NCI-H2171 (cell line): Measurements from ENCODE around the gene RAB7B.
"Not testable (repeated sequence)": the region's sequence is repeated elsewhere in the genome, so short reads cannot be mapped to it uniquely, and the experiment has no call there.

Experiments
- DNase-seq: peaks from one replicate; lab custom pipeline; 2025; lab: John Stamatoyannopoulos, UW

Gene RAB7B, protein sequence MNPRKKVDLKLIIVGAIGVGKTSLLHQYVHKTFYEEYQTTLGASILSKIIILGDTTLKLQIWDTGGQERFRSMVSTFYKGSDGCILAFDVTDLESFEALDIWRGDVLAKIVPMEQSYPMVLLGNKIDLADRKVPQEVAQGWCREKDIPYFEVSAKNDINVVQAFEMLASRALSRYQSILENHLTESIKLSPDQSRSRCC

DNA sequence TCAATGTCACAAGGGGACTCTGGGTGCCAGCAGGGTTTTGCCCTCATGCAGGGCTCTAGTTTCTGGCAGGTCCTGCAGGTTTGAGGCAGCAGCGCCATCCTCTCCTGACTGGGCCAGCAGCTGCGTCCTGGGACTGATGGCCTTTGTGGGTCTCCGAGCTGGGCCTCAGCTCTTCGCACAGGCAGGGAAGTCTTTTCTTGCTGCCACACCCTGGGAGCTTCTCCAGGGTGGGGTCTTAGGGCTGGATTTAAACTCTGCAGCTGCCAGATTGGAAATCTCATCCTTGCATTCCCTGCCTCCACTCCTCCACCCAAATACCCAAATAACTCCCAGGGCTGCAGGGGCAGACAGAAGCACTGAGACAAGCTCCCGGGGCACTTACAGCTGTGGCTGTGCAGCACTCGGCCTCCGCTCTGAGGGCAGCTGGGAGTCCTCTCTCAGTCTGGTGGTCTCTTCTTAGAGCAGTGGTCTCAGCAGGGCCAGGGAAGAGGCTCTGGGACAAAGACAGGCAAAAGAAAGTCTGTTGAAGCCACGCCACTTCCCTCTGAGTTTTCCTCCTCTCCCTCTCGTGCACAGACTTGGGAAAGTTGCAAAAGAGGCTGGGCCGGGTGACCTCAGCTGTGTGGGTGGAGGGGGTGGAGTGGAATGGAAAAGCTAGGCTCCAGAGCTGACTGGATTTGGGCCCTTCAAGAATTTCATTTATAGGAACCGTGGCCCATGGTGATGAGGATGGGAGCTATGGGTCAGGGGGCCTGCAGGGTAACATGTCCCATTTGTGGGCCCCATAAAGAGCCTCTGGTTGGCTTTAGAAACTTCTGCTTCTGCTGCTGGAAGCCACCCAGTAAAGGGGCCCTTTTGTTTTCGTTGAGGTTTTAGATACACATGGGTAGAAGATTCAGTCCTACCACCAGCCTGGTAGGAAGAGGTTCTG is at the start of gene RAB7B:
RAB7B (minus strand) TSS at position 525 of the 931 bp plus-strand sequence. CDS start 9,260 bp downstream, outside the sequence.
- DNase-seq: no peak

- DNase-seq: not testable (repeated sequence)
These were observed 49.2 kb upstream of the RAB7B start for GRCh38 chr1:206052231-206052865.

DNA sequence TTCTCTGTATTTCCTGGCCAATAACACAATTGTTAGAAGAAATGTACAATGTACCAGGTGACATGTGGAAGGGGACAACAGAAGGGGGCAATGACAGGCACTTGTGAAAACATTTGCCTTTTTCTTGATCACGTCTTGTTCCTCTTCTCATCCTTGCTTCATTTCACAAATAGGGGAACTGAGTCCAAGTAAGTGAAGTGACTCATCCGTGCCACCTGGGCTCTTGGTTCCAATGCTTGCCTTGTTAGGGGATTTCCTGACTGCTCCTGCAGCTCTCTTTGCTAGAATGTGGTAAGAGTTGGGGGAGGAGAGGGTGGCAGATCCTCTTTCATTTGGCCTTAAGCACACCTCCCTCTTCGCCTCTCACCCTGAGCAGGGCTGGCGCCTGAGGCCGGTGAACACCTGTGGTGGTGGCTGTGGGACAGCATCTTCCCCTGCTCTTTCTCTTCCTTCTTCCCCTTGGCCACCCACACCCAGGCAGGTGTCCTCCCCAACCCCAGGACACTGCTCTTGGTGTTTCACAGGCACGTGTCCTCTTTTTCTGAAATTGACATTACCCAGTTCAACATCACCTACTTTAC is 47.5 kb upstream of the RAB7B start:
- no peak for DNase-seq

DNA sequence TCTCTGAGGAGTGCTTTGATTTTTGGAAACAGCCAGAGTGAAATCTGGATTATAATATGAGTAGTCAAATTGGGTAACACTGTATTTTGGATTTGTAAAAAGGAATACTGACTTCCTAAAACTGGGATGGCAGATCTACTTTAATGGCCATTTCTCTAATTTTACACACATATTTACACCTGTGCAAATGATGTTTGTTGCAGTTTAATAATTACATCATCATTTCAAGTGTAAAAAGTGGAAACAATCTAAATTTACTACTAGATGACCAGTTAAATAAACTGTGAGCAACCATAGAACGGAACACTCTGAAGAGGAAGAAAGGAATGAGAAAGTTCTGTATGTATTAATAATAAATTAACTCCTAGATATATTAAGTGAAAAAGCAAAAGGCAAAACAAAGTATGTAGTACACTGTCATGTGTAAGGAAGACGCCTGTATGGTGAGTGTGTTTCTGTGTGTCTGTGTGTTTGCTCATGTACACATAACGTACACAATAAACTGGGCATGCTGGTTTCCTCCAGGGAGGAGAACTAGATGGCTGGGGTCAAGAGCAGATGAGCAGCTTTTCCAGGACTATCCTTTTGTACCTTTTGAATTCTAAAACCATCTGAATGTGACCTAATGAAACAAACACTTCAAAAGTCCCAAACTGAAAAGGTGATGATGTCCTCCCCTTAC is 46.9 kb upstream of the RAB7B start:
- no peak for DNase-seq

DNA sequence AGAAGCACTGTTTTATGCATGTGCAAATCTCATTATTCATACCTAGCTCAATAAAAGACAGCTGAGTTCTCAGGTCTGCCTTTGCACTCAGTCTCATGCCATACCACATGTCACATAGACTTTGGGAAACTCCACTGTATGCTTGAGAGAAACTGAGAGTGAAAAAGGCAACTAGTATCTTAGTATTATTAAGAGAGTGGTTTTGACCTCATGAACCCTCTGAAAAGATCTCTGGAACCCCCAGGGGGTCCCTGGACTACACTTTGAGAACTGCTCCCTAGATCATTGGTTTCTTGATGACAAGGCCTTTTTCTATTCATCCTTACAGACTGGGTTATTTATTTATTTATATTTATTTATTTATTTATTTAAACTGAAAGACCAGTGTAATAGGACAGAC is 46.1 kb upstream of the RAB7B start:
- no peak for DNase-seq

DNA sequence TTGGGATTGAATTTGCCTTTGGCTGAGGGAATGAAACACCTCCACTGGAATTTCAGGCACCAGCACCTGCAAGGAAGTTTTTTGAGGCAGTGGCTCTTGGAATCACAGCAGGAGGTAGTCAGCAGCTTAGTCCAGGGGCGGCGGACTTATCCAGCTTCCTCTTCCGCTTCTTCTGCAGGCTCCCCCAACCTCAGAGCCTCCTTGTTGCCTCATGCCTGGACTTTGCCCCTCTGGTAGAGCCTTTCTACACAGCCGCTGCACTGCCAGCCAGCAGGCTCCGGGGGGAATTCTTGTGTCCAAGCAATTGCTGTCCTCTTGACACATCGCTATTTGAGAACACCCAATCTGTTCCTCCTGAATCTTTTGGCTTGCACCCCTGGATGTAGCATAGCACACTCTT is 45.4 kb upstream of the RAB7B start:
- DNase-seq: no peak

- DNase-seq: no peak
These were observed 44.1 kb upstream of the RAB7B start for GRCh38 chr1:206047271-206047670.

DNA sequence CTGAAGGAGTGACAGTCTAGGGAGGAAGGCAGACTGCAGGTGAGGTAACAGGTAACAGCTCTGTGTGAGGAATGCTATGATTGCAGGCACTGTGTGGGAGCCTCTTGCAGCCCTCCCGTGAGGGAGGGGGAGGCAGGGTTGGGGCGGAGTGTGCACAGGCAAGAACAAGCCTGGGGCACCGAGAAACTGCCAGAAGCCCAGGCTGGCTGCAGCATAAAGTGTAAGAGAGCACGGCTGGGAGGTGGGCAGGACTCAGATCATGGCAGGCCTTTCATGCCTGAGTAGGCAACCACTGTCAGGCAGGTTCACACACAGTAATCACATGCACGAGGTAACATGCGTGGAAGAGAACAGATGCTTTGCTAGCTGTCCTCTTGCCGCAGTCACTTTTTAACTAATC is 38.4 kb upstream of the RAB7B start:
- peak; percentile 84 for DNase-seq

- DNase-seq: no peak
These were observed 37.1 kb upstream of the RAB7B start for GRCh38 chr1:206040328-206040727.

DNA sequence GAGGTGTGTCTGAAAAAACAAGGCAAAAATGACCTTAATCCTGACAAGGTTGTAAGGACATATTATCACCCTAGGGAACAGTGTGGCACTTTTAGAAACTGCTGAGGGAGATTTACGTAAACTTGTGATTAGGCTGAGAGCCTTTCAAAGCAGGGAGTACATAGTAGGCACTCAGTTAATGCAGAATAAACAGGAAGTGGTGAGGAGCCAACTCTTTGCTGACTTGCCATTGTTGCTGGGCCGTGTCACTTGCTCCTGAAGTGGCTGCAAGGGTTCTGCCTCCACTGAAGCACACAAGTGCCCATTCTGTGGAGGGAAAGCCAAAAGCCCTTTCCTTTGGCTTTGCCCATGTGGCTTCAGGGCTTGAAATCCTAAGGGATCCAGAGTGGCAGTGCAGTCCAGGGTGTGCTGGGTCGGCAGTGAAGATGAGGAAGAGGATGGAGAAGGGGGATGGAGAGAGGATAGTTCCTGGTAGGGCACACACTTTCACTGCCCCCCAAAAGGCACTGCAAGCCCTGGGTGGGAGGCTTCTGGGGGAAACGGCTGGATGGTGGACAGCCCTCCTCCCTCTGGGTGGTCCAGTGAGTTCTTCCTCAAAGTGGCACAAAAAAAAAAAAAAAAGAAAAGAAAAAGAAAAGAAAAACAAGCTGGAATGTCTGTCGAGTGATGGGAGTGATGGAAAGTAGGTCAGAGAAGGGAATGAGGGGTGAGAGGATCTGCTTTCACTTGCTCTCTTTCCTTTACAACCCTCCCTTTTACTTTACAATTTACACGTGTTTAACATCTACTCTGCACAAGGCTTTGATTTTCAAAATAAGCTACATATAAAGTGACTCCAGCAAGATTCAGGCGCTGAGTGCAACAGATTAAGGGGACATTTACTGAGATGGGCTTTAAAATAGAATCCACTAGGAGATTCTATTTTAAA is 36.1 kb upstream of the RAB7B start:
- no peak for DNase-seq

GRCh38 chr1:206037581-206037980 is 34.4 kb upstream of the RAB7B start:
- no peak for DNase-seq

- DNase-seq: no peak
These were observed 33.7 kb upstream of the RAB7B start for GRCh38 chr1:206036663-206037455.

GRCh38 chr1:206035027-206035426 is 31.8 kb upstream of the RAB7B start:
- DNase-seq: peak; percentile 50

GRCh38 chr1:206032380-206033140 is 29.4 kb upstream of the RAB7B start:
- DNase-seq: no peak

- DNase-seq: peak; percentile 73
These were observed 27.5 kb upstream of the RAB7B start for GRCh38 chr1:206030714-206031113.

- DNase-seq: no peak
These were observed 27.0 kb upstream of the RAB7B start for GRCh38 chr1:206030191-206030590.

DNA sequence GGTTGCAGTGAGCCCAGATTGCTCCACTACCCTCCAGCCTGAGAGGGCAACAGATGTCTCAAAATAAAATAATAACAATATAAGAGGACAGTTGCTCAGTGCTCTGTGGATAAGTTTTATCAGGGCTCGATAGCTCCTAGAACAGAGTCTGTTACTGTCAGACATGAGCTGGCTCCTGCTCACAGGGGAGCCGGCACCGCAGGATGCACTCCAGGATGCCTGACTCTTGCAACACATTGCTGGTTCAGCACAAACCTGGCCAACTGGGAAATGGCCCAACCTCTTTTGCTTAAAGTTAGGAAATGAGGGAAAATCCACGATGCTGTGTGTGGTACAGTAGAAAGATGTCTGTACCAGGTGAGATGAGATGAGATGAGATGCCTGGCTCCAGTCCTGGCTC is 26.3 kb upstream of the RAB7B start:
- DNase-seq: no peak

GRCh38 chr1:206025283-206025820 is 22.2 kb upstream of the RAB7B start:
- no peak for DNase-seq

- no peak for DNase-seq
These were observed 20.5 kb upstream of the RAB7B start, which contains the start of gene CTSE for GRCh38 chr1:206023695-206024094. Gene CTSE, minus strand, starts transcription at chr1:206023895. Its CDS starts 104 bp downstream, at chr1:206023791.
